CD4-positive, alpha-beta T cell treated with Interferon gamma for 1 hour (primary cell): ENCODE data around the gene SYPL1.

Source experiments
- DNase-seq: peaks from one replicate; pipeline ENCODE4 v3.0.0-alpha.2; 2020

Gene SYPL1

DNA sequence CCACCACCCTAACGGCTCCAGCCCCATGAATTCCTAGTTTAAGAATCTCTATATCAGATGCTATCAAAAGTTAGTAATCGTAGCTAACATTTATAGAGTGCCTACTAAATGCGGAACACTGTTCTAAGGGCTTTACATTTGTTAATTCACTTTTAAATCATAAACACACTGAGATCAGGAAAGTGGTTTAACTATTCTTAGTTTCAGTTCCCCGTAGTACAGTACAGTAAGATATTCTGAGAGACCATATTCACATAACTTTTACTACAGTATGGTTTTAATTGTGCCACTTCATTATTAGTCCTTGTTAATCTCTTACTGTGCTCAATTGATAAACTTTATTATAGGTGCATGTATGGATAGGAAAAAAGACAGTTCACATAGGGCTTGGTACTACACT is 22.5 kb downstream of the SYPL1 start:
- no peak for DNase-seq

DNA sequence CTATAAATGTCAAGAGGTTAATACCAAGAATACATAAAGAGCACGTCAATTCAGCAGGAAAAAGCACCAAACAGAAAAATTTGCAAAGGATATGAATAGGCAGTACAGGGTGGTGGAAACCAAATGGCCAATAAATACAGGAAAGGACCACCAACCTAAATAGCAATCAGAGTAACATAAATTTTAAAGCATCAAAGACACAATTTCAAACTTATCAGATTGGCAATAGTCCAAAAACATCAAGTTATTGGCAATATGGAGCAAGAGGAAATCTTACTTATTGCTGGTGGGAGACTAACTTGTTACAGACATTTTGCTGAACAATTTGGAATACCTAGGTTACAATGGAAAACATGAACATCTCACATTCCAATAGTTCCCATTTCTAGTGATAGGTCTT is 24.1 kb downstream of the SYPL1 start:
- no peak for DNase-seq

GRCh38 chr7:106086062-106086461 is 26.1 kb downstream of the SYPL1 start:
- DNase-seq, result no peak

GRCh38 chr7:106085015-106085414 is 27.1 kb downstream of the SYPL1 start:
- DNase-seq, result no peak

DNA sequence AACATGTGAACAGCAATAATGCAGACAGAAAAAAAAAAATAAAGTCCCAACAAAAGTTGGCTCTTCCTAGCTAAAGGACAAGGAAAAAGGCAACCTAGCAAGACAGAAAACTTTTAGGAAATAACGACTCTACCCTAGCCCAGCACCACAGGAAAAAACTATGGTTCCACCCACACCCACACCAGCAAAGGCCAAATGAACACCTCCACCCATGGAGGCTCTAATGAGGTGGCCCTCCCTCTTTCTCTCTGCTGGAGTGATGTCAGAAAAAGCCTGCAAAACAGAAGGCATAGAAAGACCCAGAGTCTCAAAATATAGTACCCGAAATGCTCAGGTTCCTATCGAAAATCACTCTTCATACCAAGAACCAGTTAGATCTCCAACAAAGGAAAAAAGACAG is 28.4 kb downstream of the SYPL1 start:
- no peak for DNase-seq

DNA sequence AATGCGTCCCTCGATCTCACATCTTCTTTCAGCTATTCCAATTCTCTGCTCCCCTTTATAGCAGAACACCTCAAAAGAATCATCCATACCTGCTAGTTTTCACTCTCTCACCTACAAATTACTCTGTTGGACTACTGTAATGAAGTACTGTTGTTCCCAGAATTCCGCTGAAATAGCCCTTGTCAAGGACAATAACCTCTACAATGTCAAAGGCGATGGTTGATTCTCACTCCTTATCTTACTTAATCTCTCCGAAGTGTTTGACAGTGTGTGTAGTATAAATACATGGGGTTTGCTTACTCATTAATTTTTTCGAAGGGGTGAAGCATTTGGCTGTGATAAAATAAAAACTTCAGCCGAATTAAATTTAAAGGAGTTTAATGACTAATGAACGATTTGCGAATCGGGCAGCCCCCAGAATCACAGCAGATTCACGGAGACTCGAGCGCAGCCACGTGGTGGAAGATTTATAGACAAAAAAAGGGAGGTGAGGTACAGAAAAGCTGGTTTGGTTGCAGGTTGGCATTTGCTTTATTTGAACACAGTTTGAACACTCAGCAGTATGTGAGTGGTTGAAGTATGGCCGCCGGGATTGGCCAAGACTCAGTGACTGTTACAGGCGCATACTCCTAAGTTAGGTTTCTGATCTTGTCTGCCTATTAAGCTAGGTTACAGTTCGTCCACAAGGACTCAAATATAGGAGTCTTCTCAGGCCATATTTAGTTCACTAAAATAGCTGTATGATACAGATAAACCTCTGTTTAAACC is 29.8 kb downstream of the SYPL1 start:
- DNase-seq, result no peak

GRCh38 chr7:106080300-106080987 is 31.7 kb downstream of the SYPL1 start:
- no peak for DNase-seq

DNA sequence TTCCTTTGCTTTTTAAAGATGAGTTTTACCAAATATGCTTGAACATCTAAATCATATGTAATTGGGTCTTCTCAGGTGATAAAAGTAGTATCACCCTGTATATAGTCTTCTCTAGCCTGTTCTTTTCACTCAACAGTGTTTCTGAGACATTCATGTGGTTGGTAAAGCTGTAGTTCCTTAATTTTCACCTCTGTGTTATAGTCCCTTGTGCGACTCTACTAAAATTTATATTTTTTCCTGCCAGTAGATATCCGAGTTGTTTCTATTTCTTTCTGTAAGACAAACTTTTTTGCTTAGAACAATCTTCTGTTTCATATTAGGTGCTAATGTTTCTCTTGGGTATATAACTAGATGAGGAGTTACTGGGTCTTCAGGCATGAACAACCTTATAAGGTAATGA is 35.6 kb downstream of the SYPL1 start:
- DNase-seq, result no peak

DNA sequence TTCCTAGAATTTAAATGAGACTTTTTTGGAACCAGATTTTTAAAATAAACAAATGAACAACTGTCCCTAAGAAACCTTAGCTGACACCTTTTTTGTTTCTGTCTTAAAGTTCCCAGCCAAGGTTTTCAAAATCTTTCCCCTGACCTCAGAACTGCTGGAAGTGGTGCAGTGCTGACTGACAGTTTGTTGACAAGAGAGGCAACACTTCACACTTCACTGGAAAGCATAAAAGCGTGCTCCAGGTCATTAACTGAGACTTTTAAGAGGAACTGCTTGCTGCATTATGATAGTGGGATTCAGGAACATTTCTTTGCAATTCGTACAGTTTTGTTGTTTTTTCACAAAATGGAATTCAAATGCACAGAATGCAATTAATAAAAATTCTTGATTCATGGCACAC is 36.2 kb downstream of the SYPL1 start:
- DNase-seq, result no peak

- no peak for DNase-seq
Measured at GRCh38 chr7:106074257-106074656, 37.9 kb downstream of the SYPL1 start.

GRCh38 chr7:106073701-106074100 is 38.4 kb downstream of the SYPL1 start:
- DNase-seq, result no peak

- no peak for DNase-seq
Measured at GRCh38 chr7:106072715-106073091, 39.4 kb downstream of the SYPL1 start.

DNA sequence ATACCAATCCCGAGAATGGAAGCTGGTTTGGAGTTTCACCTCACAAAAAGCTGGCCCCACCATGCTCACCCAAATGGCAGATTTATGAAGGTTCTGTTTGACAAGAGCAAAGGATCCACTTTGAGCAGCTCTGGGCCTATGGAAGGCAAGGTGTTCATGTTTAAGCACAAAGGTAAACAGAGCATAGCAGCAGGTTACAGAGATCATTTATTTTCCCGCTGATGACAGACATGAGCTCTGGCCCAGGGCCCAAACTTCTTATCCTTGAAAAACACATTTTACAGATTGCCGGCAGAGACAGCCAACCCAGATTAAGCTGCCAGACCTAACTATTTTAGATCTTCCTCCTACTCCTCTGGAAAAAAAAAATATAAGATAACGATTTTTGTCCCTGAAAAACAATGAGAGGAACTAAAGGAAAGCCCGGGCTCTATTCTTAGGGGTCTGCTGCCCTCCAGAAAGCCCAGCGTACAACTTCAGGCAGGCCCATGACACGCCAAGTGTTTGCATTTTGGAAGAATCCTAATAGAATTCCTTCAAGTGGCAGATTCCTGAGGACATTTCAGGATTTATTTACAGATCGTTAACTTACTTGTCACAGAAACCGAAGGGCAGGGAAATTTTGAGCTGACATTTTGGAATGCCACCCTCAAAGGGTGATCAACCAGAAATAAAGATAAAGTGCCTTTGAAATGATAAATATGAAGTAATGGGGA is 40.0 kb downstream of the SYPL1 start:
- DNase-seq, result no peak

DNA sequence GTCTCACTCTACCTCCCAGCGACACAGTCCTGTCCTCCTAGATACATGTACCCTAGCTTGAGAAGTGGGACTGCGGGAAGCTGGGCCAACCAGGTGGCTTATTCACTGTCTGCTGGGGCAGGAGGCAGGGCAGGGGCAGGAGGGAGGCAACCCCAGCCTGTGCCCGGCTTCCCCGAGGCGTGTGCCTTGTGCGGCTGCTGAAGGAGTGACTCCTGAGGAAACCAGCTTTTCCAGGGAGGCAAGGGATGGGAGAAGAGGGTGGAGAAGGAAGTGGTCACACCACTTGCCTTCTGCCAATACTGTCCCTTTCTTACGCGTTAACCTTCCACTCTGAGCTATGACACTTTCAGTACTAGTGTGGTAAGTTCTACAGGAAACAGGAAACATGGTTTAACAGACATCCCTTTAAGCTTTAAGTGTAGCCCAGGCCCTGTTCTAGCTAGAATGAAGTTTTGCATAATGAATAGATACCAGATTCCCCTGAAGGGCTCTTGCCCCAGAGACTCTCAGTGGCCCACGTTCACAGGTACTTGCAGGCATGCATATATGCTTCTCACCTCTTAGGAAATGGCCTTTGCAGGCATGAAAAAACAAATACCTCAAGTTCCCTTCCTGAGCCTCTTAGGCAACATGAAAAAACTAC is 40.6 kb downstream of the SYPL1 start:
- DNase-seq, result peak; percentile 37

DNA sequence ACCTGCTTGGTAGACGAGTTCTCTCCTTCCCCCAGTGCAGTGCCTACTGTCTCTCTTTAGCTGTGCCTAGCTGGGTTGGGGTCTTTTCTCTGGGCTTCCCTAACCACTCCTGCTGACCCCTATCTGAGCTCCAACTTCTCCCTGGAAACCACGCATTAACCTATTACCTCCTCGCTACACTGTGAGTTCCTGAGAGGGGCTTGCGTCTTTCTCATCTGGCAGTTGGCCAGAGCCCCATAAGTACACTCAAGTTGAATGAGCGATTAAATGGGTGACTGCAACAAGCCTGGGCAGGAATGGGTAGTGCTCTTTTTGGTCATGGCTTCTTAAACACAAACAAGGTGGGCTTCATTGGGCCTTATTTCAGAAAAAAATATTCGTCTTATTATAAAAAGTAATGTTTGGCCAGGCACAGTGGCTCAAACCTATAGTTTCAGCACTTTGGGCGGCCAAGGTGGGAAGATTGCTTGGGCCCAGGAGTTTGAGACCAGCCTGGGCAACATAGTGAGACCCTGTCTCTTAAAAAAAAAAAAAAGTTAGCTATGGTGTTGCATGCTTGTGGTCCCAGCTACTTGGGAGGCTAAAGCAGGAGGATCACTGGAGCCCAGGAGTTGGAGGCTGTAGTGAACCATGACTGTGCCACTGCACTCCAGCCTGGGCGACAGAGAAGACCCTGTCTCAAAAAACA is 41.4 kb downstream of the SYPL1 start:
- DNase-seq, result no peak

DNA sequence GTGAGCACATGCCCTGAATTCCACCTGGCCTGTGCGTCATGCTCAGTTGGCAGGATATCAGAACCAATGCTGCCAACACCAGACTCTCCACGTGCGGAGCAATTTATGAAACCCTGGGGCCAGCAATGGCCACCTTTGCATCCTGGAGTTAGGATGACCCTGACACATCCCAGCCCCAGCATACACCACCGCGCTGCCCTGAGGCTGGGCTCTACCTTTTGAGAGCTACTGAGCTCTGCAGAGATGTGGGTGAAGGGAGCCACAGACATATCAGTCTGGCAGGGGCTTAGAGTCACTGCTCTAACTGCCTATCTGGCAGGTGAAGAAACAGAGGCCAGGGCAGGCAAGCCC is 41.9 kb downstream of the SYPL1 start:
- DNase-seq, result no peak

DNA sequence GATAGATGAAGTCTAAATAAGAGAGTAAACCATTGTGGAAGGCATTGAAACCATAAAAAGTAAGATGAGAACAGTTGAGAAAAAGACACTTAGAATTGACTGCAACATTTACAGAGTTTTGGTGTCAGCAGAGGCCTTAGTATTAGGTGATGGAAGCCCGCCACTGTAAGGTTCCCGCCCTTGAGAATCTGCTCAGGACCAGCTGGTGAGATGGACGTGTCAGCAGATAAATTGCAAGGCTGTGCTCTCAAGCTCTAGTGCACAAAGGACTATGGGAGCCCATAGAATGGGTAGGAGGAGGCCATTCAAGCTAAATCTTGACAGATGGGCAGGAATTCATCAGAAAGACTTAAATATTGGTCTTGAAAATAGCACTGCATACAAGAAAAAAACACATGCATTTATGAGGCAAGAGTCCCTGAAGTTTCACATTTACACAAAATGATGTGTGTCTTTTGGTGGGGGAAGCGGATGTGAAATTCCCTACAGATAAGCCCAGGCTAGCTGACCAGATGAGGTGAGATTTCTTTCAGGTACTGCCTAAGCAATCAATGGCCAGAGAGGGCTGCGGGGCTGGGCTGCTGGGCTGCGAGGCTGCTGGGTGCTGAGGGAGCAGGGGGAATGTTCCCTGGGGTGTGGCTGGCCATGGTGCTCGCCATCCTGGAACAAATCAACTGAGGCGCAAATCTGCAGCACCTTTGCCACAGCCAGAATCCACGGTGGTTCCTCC is 42.5 kb downstream of the SYPL1 start:
- DNase-seq, result no peak

GRCh38 chr7:106068986-106069385 is 43.1 kb downstream of the SYPL1 start:
- DNase-seq, result no peak

DNA sequence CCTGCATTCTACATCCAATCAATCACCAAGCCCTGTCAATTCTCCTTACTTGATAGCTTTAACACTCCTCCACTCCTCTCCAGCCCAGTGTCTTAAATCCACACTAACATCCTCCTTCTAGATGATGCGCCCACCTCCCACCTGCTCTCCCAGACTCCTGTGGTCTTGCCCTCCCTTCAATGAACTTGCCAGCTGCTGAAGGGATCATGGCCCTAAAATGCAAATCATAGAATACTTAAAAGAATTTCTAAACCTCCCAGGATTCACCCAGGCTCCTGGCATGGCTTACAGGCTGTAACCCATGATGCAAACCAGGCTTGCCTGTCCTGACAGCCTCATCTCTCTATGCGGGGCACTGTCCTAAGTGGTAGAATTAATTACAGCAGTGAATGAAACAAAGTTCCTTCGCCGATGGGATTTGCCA is 43.6 kb downstream of the SYPL1 start:
- DNase-seq, result no peak

- no peak for DNase-seq
Measured at GRCh38 chr7:106067678-106068077, 44.4 kb downstream of the SYPL1 start.

DNA sequence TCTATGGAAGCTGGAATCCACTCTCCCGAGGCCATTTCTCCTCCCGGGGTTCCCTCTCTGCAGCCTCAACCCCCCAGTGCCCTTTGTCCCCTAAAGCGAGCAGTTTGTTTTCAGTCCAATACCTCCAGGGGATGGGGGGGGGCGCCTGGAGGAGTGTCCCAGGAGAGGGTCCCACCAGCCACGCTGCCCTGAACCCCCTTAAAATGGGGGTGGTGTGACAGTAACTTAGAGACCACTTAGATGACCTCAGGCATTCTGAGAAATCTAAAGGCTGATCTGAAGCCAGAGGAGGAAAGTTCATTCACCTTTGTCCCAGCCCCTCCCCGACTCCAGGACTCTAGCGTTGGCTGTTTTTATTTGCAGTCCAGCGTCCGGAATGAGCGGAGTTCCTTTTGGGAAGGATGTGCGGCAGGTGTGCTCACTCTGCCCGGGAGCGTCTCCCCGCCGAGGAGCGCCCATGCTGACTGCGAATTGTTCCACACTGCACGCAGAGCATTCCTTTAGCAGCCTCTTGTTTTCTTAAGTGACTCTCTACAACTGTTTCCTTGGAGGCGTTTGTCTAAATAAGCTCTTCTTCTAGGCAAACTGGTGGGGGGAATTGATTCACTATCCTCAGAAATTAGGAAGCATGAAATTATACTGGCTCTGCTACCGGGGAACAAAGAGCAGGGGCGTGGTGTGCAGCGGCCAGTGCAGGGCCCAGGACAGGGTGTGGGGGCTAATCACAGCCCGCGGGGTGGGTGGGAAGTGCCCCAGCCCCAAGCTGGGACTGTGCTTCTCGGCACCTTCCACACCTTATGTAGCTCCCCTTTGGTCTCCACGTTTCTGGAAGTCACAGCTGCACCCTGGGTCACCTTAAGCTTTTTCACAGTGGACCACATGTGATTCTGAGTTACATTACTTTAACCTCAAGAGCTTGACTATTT is 46.3 kb downstream of the SYPL1 start:
- DNase-seq, result no peak
